ENCODE results near the gene SDC3. TPM values are rescaled to one million over a fixed set of nuclear protein-coding genes. Genes with fewer than 3 reads are reported as not detected.
"Not testable (repeated sequence)": the region's sequence is repeated elsewhere in the genome, so short reads cannot be mapped to it uniquely, and the experiment has no call there.

Gene SDC3
- total RNA-seq, 4 donors from 2014 or later = 44.1 to 101 (median 56.5) TPM

DNA sequence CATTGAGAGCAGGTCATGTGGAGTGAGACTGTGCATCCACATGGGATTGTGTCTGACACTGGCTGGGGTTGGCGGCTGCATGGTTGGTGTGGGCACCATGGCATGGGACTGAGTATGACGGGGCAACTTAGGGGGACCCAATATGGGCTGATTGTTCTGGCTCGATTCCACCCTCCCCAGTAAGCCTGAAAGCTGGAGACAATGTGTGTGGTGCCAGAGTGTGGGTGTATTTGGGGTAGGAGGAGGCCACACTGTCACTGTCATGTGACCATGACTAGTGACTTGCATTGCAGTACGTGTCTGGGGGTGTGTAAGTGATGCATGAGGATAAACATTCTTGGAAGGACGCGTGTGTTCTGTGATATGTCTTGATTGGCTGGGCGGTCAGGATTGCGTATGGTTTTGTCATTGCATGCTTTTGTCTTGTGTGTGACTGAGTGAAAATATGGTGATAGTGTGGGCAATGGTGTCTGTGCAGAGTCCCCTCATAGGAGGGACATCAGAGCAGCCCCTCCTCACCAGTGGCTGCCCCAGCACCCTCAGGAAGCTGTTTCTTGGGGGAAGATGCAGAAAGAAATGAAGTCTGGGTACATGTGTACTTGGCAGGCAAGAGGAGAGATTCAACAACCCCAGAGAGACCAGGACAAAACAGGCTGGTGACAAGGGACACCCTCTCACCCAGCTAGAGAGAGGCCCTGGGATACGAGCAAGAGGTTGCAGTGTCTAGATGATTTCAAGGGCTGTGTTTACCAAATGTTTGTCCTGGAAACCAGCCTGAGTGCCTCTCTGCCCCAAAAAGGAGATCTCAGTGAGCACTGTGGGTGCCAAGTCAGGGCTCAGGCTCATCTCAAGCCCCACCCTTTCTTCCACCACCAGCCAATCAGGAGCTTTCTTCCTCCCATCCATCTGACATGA lies 36.3 kb downstream of the SDC3 start:
- DNase-seq (ENCODE audit: extremely low spot score) = no peak
- Histone ChIP-seq H3K36me3 (peaks cover 24 to 80% (median 49%) of the 10 kb centered on the region in 4 donors), H3K27ac (replicated peaks in 1 of 4) (no peak overlapping the region), H3K4me3 (no peak overlapping the region), H3K4me1 (peaks cover 6 to 21% (median 11%) of the 10 kb centered on the region in 4 donors), H3K27me3 (no peaks in the 10 kb centered on the region), H3K9me3 (peaks cover 0 to 9% (median 6%) of the 10 kb centered on the region in 4 donors)
- WGBS = 91% methylated on average over 9 of the region's 9 CpGs
- intact Hi-C loops (cut with DNase I) = no loop called here
- TF ChIP-seq POLR2AphosphoS5 (IDR thresholded peaks at IDR 0.05) = no peak

GRCh38 chr1:30871276-30871871 lies 37.2 kb downstream of the SDC3 start:
- peaks cover 0 to 12% (median 2%) of the 10 kb centered on the region in 4 donors for H3K4me1 ChIP-seq
- TF ChIP-seq CTCF (IDR thresholded peaks at IDR 0.05) = no peak
- no peak for TF ChIP-seq EP300 (IDR thresholded peaks at IDR 0.05)
- no peak for TF ChIP-seq POLR2A (IDR thresholded peaks at IDR 0.05; ENCODE audit: low read depth)
- TF ChIP-seq POLR2AphosphoS5 (IDR thresholded peaks at IDR 0.05) = no peak
- no peak for DNase-seq (ENCODE audit: extremely low spot score)
- no peaks in the 10 kb centered on the region for H3K27me3 ChIP-seq
- no peak overlapping the region for H3K4me3 ChIP-seq
- H3K9me3 ChIP-seq = peaks cover 0 to 9% (median 6%) of the 10 kb centered on the region in 4 donors
- peaks cover 21 to 75% (median 44%) of the 10 kb centered on the region in 4 donors for H3K36me3 ChIP-seq
- intact Hi-C loops (cut with DNase I) = no loop called here
- 92% methylated on average over 6 of the region's 6 CpGs for WGBS
- H3K27ac ChIP-seq (replicated peaks in 1 of 4) = no peak overlapping the region

DNA sequence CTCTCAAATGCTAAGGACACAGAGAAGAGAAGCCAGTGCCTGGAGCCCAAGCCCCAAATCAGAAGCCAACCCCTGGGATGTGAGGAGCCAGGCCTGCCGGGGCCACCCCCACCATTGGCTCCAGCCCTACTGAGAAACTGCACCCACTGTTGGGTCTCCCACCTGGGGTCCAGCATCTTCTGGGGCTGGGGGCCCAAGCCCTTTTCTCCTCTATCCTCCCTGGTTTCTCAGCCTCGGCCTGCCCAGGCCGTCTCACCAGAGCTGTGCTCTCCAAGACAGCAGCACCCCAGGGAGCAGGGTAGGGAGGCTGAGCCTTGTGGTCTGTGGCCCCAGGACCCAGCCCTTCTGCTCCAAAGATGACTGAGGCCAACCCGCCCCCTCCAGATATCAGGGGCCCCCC lies 37.9 kb downstream of the SDC3 start:
- H3K27me3 ChIP-seq = no peaks in the 10 kb centered on the region
- DNase-seq (ENCODE audit: extremely low spot score) = no peak
- WGBS = 92% methylated on average over 2 of the region's 4 CpGs
- no peak overlapping the region for H3K4me3 ChIP-seq
- intact Hi-C loops (cut with DNase I) = no loop called here
- peaks cover 0 to 7% (median 0%) of the 10 kb centered on the region in 4 donors for H3K4me1 ChIP-seq
- peaks cover 0 to 9% (median 6%) of the 10 kb centered on the region in 4 donors for H3K9me3 ChIP-seq
- TF ChIP-seq POLR2AphosphoS5 (IDR thresholded peaks at IDR 0.05) (no peak), POLR2A (IDR thresholded peaks at IDR 0.05; ENCODE audit: low read depth) (no peak), CTCF (IDR thresholded peaks at IDR 0.05) (no peak), EP300 (IDR thresholded peaks at IDR 0.05) (no peak)
- H3K27ac ChIP-seq (replicated peaks in 1 of 4) = no peak overlapping the region
- H3K36me3 ChIP-seq = peaks cover 21 to 69% (median 42%) of the 10 kb centered on the region in 4 donors

DNA sequence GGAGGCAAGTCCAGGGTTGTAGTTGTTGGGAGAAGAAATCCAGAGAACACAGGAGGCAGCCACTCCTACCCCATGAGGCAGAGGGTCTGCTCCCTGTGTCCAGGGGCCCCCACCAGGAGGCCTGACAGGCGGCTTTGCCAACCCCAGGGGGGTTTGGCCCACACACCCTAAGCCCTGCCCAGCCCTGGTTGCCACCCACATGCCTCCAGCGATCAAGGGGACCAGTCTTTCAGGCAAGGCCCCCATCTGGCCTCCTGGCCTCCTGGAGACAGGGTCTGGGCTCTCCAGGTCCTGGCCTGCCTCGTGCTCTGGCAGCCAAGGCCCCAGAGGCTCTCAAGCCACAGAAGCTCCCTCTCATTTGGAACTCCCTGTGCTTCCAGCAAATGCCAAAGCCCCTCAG lies 38.5 kb downstream of the SDC3 start:
- intact Hi-C loops (cut with DNase I) = no loop called here
- Histone ChIP-seq H3K27ac (replicated peaks in 1 of 4) (no peak overlapping the region), H3K4me1 (peaks cover 0 to under 1% (median 0%) of the 10 kb centered on the region in 4 donors), H3K9me3 (peaks cover 0 to 9% (median 6%) of the 10 kb centered on the region in 4 donors), H3K27me3 (no peaks in the 10 kb centered on the region), H3K36me3 (peaks cover 21 to 63% (median 38%) of the 10 kb centered on the region in 4 donors), H3K4me3 (no peak overlapping the region)
- TF ChIP-seq POLR2A (IDR thresholded peaks at IDR 0.05; ENCODE audit: low read depth) = no peak
- no peak for TF ChIP-seq CTCF (IDR thresholded peaks at IDR 0.05)
- no peak for TF ChIP-seq EP300 (IDR thresholded peaks at IDR 0.05)
- TF ChIP-seq POLR2AphosphoS5 (IDR thresholded peaks at IDR 0.05) = no peak
- WGBS = 80% methylated on average over 1 of the region's 3 CpGs
- no peak for DNase-seq (ENCODE audit: extremely low spot score)

GRCh38 chr1:30868833-30869435 lies 39.6 kb downstream of the SDC3 start:
- intact Hi-C loops (cut with DNase I) = no loop called here
- no peak for TF ChIP-seq EP300 (IDR thresholded peaks at IDR 0.05)
- no peak for TF ChIP-seq POLR2A (IDR thresholded peaks at IDR 0.05; ENCODE audit: low read depth)
- no peak for TF ChIP-seq CTCF (IDR thresholded peaks at IDR 0.05)
- no peak for TF ChIP-seq POLR2AphosphoS5 (IDR thresholded peaks at IDR 0.05)
- 84% methylated on average over 13 of the region's 13 CpGs for WGBS
- peaks cover 17 to 52% (median 29%) of the 10 kb centered on the region in 4 donors for H3K36me3 ChIP-seq
- no peak overlapping the region for H3K4me3 ChIP-seq
- H3K27me3 ChIP-seq = no peaks in the 10 kb centered on the region
- no peak for DNase-seq (ENCODE audit: extremely low spot score)
- H3K9me3 ChIP-seq = peaks cover 0 to 9% (median 6%) of the 10 kb centered on the region in 4 donors
- H3K27ac ChIP-seq (replicated peaks in 1 of 4) = no peak overlapping the region
- H3K4me1 ChIP-seq = no peaks in the 10 kb centered on the region

- H3K27ac ChIP-seq (replicated peaks in 1 of 4) = not testable (repeated sequence)
- WGBS = 86% methylated on average over 4 of the region's 4 CpGs
Observed at GRCh38 chr1:30868057-30868456, 40.5 kb downstream of the SDC3 start.

More at GRCh38 chr1:30868057-30868456, 40.5 kb downstream of the SDC3 start:
- H3K9me3 ChIP-seq; H3K4me3 ChIP-seq; intact Hi-C loops (cut with DNase I); DNase-seq (ENCODE audit: extremely low spot score); H3K27me3 ChIP-seq; H3K4me1 ChIP-seq: not testable (repeated sequence)
- H3K36me3 ChIP-seq = peaks cover 9 to 43% (median 21%) of the 10 kb centered on the region in 4 donors

All from esophagus muscularis mucosa (tissue), 4 donors.